HG03045 (cell line): ENCODE results near the gene SUZ12.
"Not testable (repeated sequence)": the region's sequence is repeated elsewhere in the genome, so short reads cannot be mapped to it uniquely, and the experiment has no call there.

Source experiments
- ATAC-seq: cut with Tn5 transposase; IDR thresholded peaks from one replicate; pipeline ENCODE4 v1.9.1; 2021; ENCODE audit warnings: mild to moderate bottlenecking, moderate library complexity; ENCODE audit not compliant: unreplicated experiment

SUZ12 gene

GRCh38 chr17:32033812-32034211 lies 97.0 kb downstream of the SUZ12 start:
- ATAC-seq, result not testable (repeated sequence)

DNA sequence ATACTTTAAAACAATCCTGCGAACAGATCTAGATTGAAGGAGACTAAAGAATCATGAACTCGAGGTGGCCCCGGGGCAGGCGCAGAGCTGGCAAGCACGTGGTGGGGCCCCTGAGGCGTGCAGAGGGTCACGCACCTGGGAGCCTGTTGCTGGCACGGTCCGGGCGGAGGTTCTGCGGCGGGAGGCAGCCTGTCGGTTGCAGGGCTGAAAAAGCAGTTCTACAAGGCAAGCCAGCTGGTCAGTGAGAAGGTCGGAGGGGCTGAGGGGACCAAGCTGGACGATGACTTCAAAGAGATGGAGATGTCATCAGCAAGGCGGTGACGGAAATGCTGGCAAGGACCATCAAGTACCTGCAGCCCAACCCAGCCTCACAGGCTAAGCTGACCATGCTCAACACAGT lies 103.4 kb downstream of the SUZ12 start:
- ATAC-seq, result not testable (repeated sequence)

GRCh38 chr17:32041306-32041875 lies 104.6 kb downstream of the SUZ12 start:
- not testable (repeated sequence) for ATAC-seq

GRCh38 chr17:32042266-32042665 lies 105.5 kb downstream of the SUZ12 start:
- not testable (repeated sequence) for ATAC-seq

GRCh38 chr17:32045611-32046010 lies 108.8 kb downstream of the SUZ12 start:
- not testable (repeated sequence) for ATAC-seq

DNA sequence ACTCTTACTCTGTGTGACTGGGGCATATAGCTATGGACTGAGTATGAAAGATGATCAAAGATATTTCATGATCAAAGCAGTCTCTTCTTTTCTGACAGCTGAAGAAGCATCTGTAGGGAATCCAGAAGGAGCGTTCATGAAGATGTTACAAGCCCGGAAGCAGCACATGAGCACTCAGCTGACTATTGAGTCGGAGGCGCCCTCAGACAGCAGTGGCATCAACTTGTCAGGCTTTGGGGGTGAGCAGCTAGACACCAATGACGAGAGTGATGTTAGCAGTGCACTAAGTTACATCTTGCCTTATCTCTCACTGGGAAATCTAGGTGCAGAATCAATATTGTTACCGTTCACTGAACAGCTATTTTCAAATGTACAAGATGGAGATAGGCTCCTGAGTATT lies 110.9 kb downstream of the SUZ12 start:
- ATAC-seq, result not testable (repeated sequence)
